GM23338 (cell line): Measurements from ENCODE around the gene JMJD1C. TPM values are rescaled to one million over a fixed set of nuclear protein-coding genes. Genes with fewer than 3 reads are reported as not detected.

Source experiments
- POLR2AphosphoS5 ChIP-seq: IDR thresholded peaks from 2 replicates; pipeline ENCODE4 v1.6.1; 2016; ENCODE audit warnings: antibody characterized with exemption, low read depth
- polyA plus RNA-seq: library from polyadenylated mRNA; unstranded; fragments of >200 nt; fragmentation: Nextera tagmentation; extraction: Ambion mirVana; gene quantifications from 2 replicates; pipeline ENCODE4 v1.2.1, GENCODE V29; 2016
- total RNA-seq: library from RNA; depleted of rRNA; stranded (reverse); fragments of >200 nt; shearing (Covaris generic); gene quantifications from 2 replicates; pipeline ENCODE4 v1.2.3, GENCODE V29; 2014
- TF ChIP-seq, protein P1 (sequence below): fragments of 250-450 bp; sonication (Bioruptor Pico); IDR thresholded peaks from 2 replicates; pipeline ENCODE4 v1.5.0; 2020; ENCODE audit warnings: mild to moderate bottlenecking, moderate library complexity
- TF ChIP-seq, protein P2 (sequence below): IDR thresholded peaks from one replicate; pipeline ENCODE4 v1.6.1; 2018; ENCODE audit warnings: antibody characterized with exemption; ENCODE audit not compliant: unreplicated experiment
- TF ChIP-seq, protein P3 (sequence below), 2 experiments: fragments of 200-600 bp in 1 of 2; sonication (generic) in 1 of 2; conservative IDR thresholded peaks; 2 replicates each; pipeline versions ENCODE4 v1.5.1 to v1.6.1; 2016 to 2017; ENCODE audit warnings: antibody characterized with exemption in 2 of 2, low read depth in 2 of 2, mild to moderate bottlenecking in 2 of 2, moderate library complexity in 1 of 2
- TF ChIP-seq, protein P4 (sequence below): IDR thresholded peaks from 2 replicates; pipeline ENCODE4 v1.6.1; 2016; ENCODE audit warnings: antibody characterized with exemption

JMJD1C gene
- total and polyA plus RNA-seq, 2 experiments from 2014 or later = 333 to 435 TPM

DNA sequence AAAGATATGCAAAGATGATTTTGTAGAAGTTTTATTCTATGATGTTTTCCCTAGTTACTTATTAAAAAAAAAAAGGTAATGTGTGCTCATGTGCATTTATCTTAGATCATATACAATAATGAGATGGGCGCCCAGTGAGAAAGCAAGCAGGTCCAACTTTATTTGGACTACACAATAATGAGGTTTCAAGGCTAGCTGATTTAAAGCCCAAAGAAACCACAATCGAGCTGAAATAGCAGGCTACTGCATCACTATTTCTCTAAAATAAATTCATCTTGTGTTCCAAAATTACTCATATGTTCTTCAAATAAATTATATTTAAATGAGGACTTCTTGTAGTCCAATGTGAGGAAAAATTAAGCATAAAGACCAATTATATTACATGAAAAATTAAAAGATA is 110.1 kb downstream of the JMJD1C start (continued):
- TF ChIP-seq, protein P1, sequence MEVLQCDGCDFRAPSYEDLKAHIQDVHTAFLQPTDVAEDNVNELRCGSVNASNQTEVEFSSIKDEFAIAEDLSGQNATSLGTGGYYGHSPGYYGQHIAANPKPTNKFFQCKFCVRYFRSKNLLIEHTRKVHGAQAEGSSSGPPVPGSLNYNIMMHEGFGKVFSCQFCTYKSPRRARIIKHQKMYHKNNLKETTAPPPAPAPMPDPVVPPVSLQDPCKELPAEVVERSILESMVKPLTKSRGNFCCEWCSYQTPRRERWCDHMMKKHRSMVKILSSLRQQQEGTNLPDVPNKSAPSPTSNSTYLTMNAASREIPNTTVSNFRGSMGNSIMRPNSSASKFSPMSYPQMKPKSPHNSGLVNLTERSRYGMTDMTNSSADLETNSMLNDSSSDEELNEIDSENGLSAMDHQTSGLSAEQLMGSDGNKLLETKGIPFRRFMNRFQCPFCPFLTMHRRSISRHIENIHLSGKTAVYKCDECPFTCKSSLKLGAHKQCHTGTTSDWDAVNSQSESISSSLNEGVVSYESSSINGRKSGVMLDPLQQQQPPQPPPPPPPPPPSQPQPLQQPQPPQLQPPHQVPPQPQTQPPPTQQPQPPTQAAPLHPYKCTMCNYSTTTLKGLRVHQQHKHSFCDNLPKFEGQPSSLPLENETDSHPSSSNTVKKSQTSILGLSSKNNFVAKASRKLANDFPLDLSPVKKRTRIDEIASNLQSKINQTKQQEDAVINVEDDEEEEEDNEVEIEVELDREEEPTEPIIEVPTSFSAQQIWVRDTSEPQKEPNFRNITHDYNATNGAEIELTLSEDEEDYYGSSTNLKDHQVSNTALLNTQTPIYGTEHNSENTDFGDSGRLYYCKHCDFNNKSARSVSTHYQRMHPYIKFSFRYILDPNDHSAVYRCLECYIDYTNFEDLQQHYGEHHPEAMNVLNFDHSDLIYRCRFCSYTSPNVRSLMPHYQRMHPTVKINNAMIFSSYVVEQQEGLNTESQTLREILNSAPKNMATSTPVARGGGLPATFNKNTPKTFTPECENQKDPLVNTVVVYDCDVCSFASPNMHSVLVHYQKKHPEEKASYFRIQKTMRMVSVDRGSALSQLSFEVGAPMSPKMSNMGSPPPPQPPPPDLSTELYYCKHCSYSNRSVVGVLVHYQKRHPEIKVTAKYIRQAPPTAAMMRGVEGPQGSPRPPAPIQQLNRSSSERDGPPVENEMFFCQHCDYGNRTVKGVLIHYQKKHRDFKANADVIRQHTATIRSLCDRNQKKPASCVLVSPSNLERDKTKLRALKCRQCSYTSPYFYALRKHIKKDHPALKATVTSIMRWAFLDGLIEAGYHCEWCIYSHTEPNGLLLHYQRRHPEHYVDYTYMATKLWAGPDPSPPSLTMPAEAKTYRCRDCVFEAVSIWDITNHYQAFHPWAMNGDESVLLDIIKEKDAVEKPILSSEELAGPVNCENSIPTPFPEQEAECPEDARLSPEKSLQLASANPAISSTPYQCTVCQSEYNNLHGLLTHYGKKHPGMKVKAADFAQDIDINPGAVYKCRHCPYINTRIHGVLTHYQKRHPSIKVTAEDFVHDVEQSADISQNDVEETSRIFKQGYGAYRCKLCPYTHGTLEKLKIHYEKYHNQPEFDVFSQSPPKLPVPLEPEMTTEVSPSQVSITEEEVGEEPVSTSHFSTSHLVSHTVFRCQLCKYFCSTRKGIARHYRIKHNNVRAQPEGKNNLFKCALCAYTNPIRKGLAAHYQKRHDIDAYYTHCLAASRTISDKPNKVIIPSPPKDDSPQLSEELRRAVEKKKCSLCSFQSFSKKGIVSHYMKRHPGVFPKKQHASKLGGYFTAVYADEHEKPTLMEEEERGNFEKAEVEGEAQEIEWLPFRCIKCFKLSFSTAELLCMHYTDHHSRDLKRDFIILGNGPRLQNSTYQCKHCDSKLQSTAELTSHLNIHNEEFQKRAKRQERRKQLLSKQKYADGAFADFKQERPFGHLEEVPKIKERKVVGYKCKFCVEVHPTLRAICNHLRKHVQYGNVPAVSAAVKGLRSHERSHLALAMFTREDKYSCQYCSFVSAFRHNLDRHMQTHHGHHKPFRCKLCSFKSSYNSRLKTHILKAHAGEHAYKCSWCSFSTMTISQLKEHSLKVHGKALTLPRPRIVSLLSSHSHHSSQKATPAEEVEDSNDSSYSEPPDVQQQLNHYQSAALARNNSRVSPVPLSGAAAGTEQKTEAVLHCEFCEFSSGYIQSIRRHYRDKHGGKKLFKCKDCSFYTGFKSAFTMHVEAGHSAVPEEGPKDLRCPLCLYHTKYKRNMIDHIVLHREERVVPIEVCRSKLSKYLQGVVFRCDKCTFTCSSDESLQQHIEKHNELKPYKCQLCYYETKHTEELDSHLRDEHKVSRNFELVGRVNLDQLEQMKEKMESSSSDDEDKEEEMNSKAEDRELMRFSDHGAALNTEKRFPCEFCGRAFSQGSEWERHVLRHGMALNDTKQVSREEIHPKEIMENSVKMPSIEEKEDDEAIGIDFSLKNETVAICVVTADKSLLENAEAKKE (CRISPR knock-in tag) = no peak
- TF ChIP-seq, protein P2, sequence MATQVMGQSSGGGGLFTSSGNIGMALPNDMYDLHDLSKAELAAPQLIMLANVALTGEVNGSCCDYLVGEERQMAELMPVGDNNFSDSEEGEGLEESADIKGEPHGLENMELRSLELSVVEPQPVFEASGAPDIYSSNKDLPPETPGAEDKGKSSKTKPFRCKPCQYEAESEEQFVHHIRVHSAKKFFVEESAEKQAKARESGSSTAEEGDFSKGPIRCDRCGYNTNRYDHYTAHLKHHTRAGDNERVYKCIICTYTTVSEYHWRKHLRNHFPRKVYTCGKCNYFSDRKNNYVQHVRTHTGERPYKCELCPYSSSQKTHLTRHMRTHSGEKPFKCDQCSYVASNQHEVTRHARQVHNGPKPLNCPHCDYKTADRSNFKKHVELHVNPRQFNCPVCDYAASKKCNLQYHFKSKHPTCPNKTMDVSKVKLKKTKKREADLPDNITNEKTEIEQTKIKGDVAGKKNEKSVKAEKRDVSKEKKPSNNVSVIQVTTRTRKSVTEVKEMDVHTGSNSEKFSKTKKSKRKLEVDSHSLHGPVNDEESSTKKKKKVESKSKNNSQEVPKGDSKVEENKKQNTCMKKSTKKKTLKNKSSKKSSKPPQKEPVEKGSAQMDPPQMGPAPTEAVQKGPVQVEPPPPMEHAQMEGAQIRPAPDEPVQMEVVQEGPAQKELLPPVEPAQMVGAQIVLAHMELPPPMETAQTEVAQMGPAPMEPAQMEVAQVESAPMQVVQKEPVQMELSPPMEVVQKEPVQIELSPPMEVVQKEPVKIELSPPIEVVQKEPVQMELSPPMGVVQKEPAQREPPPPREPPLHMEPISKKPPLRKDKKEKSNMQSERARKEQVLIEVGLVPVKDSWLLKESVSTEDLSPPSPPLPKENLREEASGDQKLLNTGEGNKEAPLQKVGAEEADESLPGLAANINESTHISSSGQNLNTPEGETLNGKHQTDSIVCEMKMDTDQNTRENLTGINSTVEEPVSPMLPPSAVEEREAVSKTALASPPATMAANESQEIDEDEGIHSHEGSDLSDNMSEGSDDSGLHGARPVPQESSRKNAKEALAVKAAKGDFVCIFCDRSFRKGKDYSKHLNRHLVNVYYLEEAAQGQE = no peak
- TF ChIP-seq, protein P3, sequence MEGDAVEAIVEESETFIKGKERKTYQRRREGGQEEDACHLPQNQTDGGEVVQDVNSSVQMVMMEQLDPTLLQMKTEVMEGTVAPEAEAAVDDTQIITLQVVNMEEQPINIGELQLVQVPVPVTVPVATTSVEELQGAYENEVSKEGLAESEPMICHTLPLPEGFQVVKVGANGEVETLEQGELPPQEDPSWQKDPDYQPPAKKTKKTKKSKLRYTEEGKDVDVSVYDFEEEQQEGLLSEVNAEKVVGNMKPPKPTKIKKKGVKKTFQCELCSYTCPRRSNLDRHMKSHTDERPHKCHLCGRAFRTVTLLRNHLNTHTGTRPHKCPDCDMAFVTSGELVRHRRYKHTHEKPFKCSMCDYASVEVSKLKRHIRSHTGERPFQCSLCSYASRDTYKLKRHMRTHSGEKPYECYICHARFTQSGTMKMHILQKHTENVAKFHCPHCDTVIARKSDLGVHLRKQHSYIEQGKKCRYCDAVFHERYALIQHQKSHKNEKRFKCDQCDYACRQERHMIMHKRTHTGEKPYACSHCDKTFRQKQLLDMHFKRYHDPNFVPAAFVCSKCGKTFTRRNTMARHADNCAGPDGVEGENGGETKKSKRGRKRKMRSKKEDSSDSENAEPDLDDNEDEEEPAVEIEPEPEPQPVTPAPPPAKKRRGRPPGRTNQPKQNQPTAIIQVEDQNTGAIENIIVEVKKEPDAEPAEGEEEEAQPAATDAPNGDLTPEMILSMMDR (conservative IDR thresholded peaks at IDR 0.05; ENCODE audit: low read depth in 2 of 2) = no peak
- TF ChIP-seq, protein P4, sequence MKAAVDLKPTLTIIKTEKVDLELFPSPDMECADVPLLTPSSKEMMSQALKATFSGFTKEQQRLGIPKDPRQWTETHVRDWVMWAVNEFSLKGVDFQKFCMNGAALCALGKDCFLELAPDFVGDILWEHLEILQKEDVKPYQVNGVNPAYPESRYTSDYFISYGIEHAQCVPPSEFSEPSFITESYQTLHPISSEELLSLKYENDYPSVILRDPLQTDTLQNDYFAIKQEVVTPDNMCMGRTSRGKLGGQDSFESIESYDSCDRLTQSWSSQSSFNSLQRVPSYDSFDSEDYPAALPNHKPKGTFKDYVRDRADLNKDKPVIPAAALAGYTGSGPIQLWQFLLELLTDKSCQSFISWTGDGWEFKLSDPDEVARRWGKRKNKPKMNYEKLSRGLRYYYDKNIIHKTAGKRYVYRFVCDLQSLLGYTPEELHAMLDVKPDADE = no peak
- TF ChIP-seq POLR2AphosphoS5 = no peak
